SK-N-SH treated with all-trans-retinoic acid at 6 μM for 48 hours (cell line): ENCODE measurements around the gene RAB44.
A peak's percentile ranks its signal among the peaks of the same experiment; 100 is the strongest.

Experiments used
- ATAC-seq: fragments of 200-7000 bp; cut with Tn5 transposase; 3 replicates; pipeline ENCODE4 v1.9.1; 2020; ENCODE audit warnings: mild to moderate bottlenecking, moderate library complexity
- BACH2 ChIP-seq: fragments of 250-450 bp; sonication (Bioruptor Pico); IDR thresholded peaks from 2 replicates; pipeline ENCODE4 v1.9.0; 2021; ENCODE audit warnings: mild to moderate bottlenecking, borderline replicate concordance
- CSDC2 ChIP-seq: fragments of 250-450 bp; sonication (Bioruptor Pico); IDR thresholded peaks from 2 replicates; pipeline ENCODE4 v1.5.0; 2020; ENCODE audit warnings: mild to moderate bottlenecking, moderate library complexity
- ESRRG ChIP-seq: fragments of 250-450 bp; sonication (Bioruptor Pico); IDR thresholded peaks from 2 replicates; pipeline ENCODE4 v1.6.1; 2021; ENCODE audit warnings: mild to moderate bottlenecking
- GLIS3 ChIP-seq: fragments of 250-450 bp; sonication (Bioruptor Pico); IDR thresholded peaks from 2 replicates; pipeline ENCODE4 v1.5.0; 2020; ENCODE audit warnings: mild to moderate bottlenecking, moderate library complexity
- ISL1 ChIP-seq: fragments of 250-450 bp; sonication (Bioruptor Pico); IDR thresholded peaks from 2 replicates; pipeline ENCODE4 v2.1.2; 2022; ENCODE audit warnings: mild to moderate bottlenecking, moderate library complexity
- OSR1 ChIP-seq: fragments of 250-450 bp; sonication (Bioruptor Pico); IDR thresholded peaks from 2 replicates; pipeline ENCODE4 v1.8.0; 2022; ENCODE audit warnings: moderate library complexity, mild to moderate bottlenecking, inconsistent platforms
- POU6F1 ChIP-seq: fragments of 250-450 bp; sonication (Bioruptor Pico); IDR thresholded peaks from 2 replicates; pipeline ENCODE4 v1.8.0; 2021; ENCODE audit warnings: low read depth, mild to moderate bottlenecking, moderate library complexity, borderline replicate concordance
- PPARA ChIP-seq: fragments of 250-450 bp; sonication (Bioruptor Pico); IDR thresholded peaks from 2 replicates; pipeline ENCODE4 v1.5.0; 2020; ENCODE audit warnings: mild to moderate bottlenecking, borderline replicate concordance
- SNAI2 ChIP-seq: fragments of 250-450 bp; sonication (Bioruptor Pico); IDR thresholded peaks from 2 replicates; pipeline ENCODE4 v1.5.0; 2020; ENCODE audit warnings: mild to moderate bottlenecking, moderate library complexity
- TOX ChIP-seq: fragments of 250-450 bp; sonication (Bioruptor Pico); IDR thresholded peaks from 2 replicates; pipeline ENCODE4 v1.8.0; 2021; ENCODE audit warnings: mild to moderate bottlenecking, moderate library complexity, borderline replicate concordance
- TSHZ2 ChIP-seq: fragments of 250-450 bp; sonication (Bioruptor Pico); IDR thresholded peaks from 2 replicates; pipeline ENCODE4 v1.5.0; 2020; ENCODE audit warnings: mild to moderate bottlenecking, moderate library complexity
- ZFP30 ChIP-seq: fragments of 450-650 bp; formaldehyde crosslinking; IDR thresholded peaks from 2 replicates; pipeline ENCODE4 v1.5.0; 2022; ENCODE audit warnings: mild to moderate bottlenecking, moderate library complexity
- ZNF565 ChIP-seq: fragments of 450-650 bp; formaldehyde crosslinking; conservative IDR thresholded peaks from 2 replicates; pipeline ENCODE4 v1.5.0; 2020; ENCODE audit warnings: low read depth, mild to moderate bottlenecking, moderate library complexity
- ZNF70 ChIP-seq: fragments of 450-650 bp; formaldehyde crosslinking; IDR thresholded peaks from 2 replicates; pipeline ENCODE4 v1.5.0; 2020; ENCODE audit warnings: mild to moderate bottlenecking, moderate library complexity
- ZNF8 ChIP-seq: fragments of 450-650 bp; formaldehyde crosslinking; IDR thresholded peaks from 2 replicates; pipeline ENCODE4 v1.5.0; 2020; ENCODE audit warnings: mild to moderate bottlenecking, moderate library complexity
- TF ChIP-seq, protein P1 (sequence below): fragments of 250-450 bp; sonication (Bioruptor Pico); IDR thresholded peaks from 2 replicates; pipeline ENCODE4 v1.5.1; 2021; ENCODE audit warnings: mild to moderate bottlenecking, moderate library complexity
- TF ChIP-seq, protein P2 (sequence below): fragments of 250-450 bp; sonication (Bioruptor Pico); IDR thresholded peaks from 2 replicates; pipeline ENCODE4 v1.8.0; 2020; ENCODE audit warnings: mild to moderate bottlenecking, moderate library complexity, borderline replicate concordance
- TF ChIP-seq, protein P3 (sequence below): fragments of 250-450 bp; sonication (Bioruptor Pico); IDR thresholded peaks from 2 replicates; pipeline ENCODE4 v1.5.1; 2020; ENCODE audit warnings: low read depth, mild to moderate bottlenecking, moderate library complexity

Gene RAB44

GRCh38 chr6:36735110-36736071 lies 37.8 kb downstream of the RAB44 start:
- ATAC-seq = peak; percentile 81

DNA sequence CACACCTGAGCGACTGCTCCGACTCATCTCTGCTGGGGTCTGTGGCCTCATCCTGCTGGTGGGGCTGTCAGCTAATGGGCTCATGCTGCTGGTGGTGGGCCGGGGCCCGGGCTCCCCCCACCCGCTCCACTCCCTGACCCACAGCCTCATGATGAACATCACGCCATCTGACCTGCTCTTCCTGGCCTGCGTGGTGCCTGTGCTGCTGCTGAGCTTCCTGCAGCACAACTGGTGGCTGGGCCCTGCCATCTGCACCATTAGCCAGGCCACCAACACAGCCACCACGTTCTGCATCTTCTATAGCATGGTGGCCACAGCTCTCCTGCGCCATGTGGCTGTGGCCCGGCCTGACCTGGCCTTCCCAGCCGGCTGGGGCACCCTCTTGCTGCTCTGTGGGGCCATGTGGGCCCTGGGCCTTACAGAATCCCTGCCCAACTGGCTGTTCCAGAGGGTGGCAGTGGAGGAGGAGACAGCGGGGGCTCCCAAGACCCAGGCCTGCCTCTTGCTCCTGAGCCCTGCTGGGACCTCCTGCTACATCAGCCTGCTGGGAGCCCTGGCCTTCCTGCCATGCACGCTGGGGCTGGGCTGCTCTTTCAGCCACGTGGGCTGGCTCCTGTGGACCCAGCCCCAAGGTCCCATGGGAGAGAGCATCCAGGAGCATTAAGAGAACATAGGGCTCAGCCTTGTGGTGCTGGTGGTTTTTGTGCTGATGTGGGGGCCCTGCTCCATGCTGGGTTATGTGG lies 39.6 kb downstream of the RAB44 start:
- no peak for ATAC-seq
- TF ChIP-seq ZNF8 (CRISPR knock-in tag) (no peak), TSHZ2 (CRISPR knock-in tag) (no peak), ZFP30 (CRISPR knock-in tag) (no peak), ESRRG (no peak), TOX (no peak), GLIS3 (CRISPR knock-in tag) (no peak), POU6F1 (CRISPR knock-in tag) (no peak), ISL1 (CRISPR knock-in tag) (no peak)

More at GRCh38 chr6:36735110-36736071, 37.8 kb downstream of the RAB44 start:
- TF ChIP-seq ZNF70 = no peak
- no peak for TF ChIP-seq GLIS3 (CRISPR knock-in tag)
- no peak for TF ChIP-seq POU6F1 (CRISPR knock-in tag)
- TF ChIP-seq ISL1 (CRISPR knock-in tag) = no peak
- TF ChIP-seq, protein P1, sequence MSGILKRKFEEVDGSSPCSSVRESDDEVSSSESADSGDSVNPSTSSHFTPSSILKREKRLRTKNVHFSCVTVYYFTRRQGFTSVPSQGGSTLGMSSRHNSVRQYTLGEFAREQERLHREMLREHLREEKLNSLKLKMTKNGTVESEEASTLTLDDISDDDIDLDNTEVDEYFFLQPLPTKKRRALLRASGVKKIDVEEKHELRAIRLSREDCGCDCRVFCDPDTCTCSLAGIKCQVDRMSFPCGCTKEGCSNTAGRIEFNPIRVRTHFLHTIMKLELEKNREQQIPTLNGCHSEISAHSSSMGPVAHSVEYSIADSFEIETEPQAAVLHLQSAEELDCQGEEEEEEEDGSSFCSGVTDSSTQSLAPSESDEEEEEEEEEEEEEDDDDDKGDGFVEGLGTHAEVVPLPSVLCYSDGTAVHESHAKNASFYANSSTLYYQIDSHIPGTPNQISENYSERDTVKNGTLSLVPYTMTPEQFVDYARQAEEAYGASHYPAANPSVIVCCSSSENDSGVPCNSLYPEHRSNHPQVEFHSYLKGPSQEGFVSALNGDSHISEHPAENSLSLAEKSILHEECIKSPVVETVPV = no peak
- no peak for TF ChIP-seq ZNF565
- TF ChIP-seq OSR1 (CRISPR knock-in tag) = no peak

DNA sequence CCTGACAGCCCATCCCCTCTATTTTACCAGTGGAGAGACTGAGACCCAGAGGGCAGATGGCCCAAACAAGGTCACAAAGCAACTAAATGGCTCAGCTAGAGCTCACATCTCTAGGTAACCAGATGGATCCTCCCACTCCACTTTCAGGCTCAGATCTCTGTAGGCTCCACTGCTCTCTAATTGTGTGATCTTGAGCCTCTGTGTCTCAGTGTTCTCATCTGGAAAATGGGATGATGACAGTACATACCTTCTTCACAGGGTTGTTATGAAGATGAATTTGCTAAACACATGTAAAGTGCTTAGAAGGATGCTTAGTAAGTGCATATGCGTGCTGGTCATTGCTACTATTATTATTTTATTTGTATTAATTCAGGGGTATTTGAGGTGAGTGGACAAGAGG lies 40.5 kb downstream of the RAB44 start:
- no peak for ATAC-seq
- no peak for TF ChIP-seq TOX
- no peak for TF ChIP-seq ZNF70

GRCh38 chr6:36739947-36740817 lies 42.6 kb downstream of the RAB44 start:
- ATAC-seq = no peak
- TF ChIP-seq SNAI2 (CRISPR knock-in tag) = no peak
- TF ChIP-seq BACH2 (CRISPR knock-in tag) = no peak
- TF ChIP-seq, protein P2, sequence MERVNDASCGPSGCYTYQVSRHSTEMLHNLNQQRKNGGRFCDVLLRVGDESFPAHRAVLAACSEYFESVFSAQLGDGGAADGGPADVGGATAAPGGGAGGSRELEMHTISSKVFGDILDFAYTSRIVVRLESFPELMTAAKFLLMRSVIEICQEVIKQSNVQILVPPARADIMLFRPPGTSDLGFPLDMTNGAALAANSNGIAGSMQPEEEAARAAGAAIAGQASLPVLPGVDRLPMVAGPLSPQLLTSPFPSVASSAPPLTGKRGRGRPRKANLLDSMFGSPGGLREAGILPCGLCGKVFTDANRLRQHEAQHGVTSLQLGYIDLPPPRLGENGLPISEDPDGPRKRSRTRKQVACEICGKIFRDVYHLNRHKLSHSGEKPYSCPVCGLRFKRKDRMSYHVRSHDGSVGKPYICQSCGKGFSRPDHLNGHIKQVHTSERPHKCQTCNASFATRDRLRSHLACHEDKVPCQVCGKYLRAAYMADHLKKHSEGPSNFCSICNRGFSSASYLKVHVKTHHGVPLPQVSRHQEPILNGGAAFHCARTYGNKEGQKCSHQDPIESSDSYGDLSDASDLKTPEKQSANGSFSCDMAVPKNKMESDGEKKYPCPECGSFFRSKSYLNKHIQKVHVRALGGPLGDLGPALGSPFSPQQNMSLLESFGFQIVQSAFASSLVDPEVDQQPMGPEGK = no peak
- TF ChIP-seq TSHZ2 (CRISPR knock-in tag) = no peak
- no peak for TF ChIP-seq ESRRG
- TF ChIP-seq TOX = no peak
- TF ChIP-seq, protein P3, sequence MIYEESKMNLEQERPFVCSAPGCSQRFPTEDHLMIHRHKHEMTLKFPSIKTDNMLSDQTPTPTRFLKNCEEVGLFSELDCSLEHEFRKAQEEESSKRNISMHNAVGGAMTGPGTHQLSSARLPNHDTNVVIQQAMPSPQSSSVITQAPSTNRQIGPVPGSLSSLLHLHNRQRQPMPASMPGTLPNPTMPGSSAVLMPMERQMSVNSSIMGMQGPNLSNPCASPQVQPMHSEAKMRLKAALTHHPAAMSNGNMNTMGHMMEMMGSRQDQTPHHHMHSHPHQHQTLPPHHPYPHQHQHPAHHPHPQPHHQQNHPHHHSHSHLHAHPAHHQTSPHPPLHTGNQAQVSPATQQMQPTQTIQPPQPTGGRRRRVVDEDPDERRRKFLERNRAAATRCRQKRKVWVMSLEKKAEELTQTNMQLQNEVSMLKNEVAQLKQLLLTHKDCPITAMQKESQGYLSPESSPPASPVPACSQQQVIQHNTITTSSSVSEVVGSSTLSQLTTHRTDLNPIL = no peak
- TF ChIP-seq PPARA = no peak
- no peak for TF ChIP-seq CSDC2 (CRISPR knock-in tag)
- TF ChIP-seq, all 23 proteins: peak for 0
